ENCODE data around the gene ELOF1.
A peak's percentile ranks its signal among the peaks of the same experiment; 100 is the strongest.
"Not testable (repeated sequence)": the region's sequence is repeated elsewhere in the genome, so short reads cannot be mapped to it uniquely, and the experiment has no call there.

The ELOF1 gene

GRCh38 chr19:11558881-11559828 is at the start of gene ELOF1:
ELOF1 (minus strand) TSS chr19:11559230; CDS start chr19:11554347, 4,883 bp downstream.
- peak; percentile 92 to 94 for DNase-seq

DNA sequence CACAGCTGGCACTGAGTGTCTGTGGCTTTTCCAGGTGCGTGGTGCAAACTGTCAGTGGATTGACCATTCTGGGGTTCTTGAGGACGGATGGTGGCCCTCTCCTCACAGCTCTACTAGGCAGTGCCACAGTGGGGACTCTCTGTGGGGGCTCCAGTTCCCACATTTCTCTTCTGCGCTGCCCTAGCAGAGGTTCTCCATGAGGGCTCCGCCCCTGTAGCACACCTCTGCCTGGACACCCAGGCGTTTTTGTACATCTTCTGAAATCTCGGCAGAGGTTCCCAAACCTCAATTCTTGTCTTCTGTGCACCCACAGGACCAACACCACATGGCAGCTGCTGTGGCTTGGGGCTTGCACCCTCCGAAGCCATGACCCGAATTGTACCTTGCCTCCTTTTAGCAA is 47.5 kb upstream of the ELOF1 start:
- no peak for DNase-seq

DNA sequence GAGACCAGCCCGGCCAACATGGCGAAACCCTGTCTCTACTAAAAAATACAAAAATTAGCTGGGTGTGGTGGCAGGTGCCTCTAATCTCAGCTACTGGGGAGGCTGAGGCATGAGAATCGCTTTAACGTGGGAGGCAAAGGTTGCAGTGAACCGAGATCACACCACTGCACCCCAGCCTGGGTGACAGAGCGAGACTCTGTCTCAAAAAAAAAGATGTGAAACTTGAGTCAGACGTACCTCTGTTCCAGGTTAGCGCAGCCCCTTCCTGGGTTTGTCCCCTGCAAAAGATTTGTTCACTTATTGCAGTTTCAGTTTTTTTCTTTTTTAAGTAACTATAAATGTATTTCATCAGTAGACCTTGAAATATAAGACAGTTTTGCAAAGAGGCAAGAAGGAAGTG is 40.7 kb upstream of the ELOF1 start:
- not testable (repeated sequence) for DNase-seq

- DNase-seq, result no peak
Observed at GRCh38 chr19:11598746-11599145, 39.7 kb upstream of the ELOF1 start.

GRCh38 chr19:11598103-11598483 is 39.1 kb upstream of the ELOF1 start:
- DNase-seq, result no peak

- peak; percentile 92 to 93 for DNase-seq
Observed at GRCh38 chr19:11597202-11598102, 38.4 kb upstream of the ELOF1 start, which contains the start of gene ZNF627. ZNF627 (plus strand) TSS chr19:11597483; CDS start chr19:11597628, 145 bp downstream.

DNA sequence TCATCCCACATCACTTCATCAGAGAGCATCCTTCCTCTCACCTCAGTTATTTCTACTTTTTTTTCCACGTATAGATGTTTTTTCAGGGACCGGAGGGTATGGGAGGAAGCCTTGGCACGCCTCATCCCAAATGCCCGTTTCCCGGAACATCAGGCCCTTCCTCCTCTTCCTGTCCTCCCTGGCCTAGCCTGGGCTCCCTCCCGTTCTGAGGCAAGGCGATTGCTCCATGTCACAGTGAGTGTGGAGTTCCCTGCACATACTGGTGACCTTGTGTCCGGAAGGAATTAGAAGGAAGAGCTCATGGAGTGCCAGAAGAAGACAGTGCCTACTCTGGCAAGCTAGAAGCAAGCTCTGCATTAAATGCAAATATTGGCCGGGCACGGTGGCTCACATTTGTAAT is 37.1 kb upstream of the ELOF1 start:
- no peak for DNase-seq

- no peak for DNase-seq
Observed at GRCh38 chr19:11594084-11594483, 35.1 kb upstream of the ELOF1 start.

DNA sequence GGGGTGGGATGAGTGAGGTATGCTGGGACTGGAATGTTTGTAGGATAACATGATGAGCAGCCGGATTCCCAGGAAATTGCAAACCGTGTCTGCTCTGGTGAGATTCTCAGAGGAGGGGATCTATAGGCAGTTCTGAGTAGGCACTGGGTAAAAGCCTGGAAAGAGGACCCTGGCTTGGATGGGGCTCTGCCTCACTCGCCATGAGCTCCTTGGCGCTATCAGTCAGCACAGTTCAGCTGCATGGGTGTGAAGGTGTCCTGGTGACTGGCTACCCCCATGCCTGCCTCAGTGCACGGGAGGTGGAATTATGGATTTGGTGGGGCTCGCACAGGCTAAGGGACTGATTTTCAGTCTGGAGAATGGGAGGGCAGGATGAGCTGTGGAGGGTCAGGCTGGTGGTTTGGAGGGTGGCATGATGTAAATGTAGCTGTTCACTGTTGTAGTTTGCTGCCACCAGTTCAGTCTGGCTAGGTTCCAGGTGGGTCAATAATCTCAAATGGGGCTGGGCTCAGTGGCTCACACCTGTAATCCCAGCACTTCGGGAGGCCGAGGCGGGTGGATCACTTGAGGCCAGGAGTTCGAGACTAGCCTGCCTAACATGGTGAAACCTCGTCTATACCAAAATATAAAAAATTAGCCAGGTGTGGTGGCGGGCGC is 29.1 kb upstream of the ELOF1 start:
- DNase-seq, result no peak

- DNase-seq, result peak; percentile 27 to 57
Observed at GRCh38 chr19:11587302-11587974, 28.4 kb upstream of the ELOF1 start.

DNA sequence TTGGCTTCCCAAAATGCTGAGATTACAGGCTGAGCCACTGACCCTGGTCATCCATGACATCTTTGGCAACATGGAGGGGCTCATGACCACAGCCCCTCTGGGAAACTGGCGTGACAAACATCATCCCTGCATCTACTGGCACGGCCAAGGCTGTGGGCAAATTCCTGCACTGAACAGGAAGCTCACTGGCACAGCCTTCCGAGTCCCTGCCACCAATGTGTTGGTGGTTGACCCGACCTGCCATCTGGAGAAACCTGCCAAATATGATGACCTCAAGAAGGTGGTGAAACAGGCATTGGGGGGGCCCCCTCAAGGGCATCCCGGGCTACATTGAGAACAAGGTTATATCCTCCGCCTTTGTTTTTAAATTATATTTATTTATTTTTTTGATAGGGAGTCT is 27.3 kb upstream of the ELOF1 start:
- DNase-seq, result no peak

DNA sequence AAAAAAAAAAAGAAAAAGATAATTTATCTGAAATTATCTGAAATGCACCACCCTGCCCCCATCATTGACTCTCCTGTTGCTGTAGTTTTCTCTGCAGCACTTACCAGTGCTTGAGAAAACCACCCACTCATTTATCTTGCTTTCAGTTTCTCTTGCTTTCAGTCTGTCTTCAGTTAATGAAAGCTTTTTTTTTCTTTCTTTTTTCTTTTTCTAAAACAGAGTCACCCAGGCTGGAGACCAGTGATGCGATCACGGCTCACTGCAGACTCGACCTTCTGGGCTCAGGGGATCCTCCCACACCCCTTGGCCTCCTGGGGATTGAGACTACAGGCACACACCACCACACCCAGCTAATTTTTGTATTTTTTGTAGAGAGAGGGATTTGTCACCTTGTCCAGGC is 22.7 kb upstream of the ELOF1 start:
- no peak for DNase-seq

GRCh38 chr19:11580116-11580515 is 21.1 kb upstream of the ELOF1 start:
- DNase-seq, result no peak

GRCh38 chr19:11578258-11579142 is 19.5 kb upstream of the ELOF1 start:
- no peak for DNase-seq

DNA sequence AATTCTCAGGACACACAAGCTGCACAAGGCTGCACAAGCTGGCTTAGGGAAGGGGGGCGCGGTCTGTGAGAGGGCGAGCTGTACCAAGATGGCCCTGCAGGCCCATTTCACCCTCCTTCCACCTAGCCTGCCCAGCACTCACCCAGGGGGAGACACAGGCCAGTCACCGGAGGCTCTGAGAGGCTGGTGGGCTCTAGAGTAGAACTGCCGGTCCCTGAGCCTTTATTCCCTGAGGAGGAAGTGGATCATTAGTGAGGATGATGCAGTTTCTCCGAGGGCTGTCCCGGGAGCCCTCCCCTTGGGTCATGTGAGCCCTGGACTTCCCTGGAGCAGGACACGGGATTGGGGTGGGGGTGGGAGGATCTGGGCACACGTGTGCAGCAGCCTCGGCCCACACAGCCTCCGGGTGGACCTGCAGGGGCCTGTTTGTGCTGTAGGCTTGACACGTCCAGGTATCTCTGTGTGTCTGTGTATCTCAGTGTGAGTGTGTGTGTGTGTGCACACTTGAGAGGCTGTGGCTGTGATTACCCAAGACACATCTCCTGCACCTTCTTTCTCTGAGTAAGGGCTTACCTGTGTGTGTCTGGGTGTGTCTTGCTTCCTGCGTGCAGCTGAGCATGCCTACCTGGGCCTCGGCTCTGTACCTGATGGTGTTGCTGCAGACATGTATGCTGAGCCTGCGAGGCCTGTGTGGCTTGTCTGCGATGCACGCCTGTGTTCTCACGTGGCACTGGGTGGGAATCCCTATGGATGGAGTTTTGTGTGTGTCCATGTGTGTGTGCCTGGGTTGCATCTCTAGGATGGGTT is 18.6 kb upstream of the ELOF1 start, which contains the start of gene ACP5:
TSS of gene ACP5 (minus strand) at position 195 of the 807 bp plus-strand sequence. CDS start 328 bp downstream, outside the sequence.
- no peak for DNase-seq

GRCh38 chr19:11576227-11576626 is 17.2 kb upstream of the ELOF1 start:
- no peak for DNase-seq

GRCh38 chr19:11574689-11575088 is 15.7 kb upstream of the ELOF1 start:
- no peak for DNase-seq

DNA sequence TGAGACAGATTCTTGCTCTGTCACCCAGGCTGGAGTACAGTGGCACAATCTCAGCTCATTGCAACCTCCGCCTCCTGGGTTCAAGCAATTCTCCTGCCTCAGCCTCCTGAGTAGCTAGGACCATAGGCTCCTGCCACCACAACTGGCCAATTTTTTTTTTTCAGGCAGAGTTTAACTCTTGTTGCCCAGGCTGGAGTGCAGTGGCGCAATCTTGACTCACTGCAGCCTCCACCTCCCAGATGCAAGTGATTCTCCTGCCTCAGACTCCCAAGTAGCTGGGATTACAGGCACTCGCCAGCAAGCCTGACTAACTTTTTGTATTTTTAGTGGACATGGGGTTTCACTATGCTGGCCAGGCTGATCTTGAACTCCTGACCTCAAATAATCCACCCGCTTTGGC is 14.7 kb upstream of the ELOF1 start:
- not testable (repeated sequence) for DNase-seq

GRCh38 chr19:11573354-11573753 is 14.3 kb upstream of the ELOF1 start:
- DNase-seq, result not testable (repeated sequence)

GRCh38 chr19:11570039-11570462 is 11.0 kb upstream of the ELOF1 start:
- DNase-seq, result no peak

Measured in NCI-H1930 (cell line).